ENCODE data around the gene ZNF253.
A peak's percentile ranks its signal among the peaks of the same experiment; 100 is the strongest.
"Not testable (repeated sequence)": the region's sequence is repeated elsewhere in the genome, so short reads cannot be mapped to it uniquely, and the experiment has no call there.

Gene ZNF253

GRCh38 chr19:19865750-19866610 lies at the start of gene ZNF253:
Gene ZNF253, plus strand, starts transcription at chr19:19865882. Its CDS starts 115 bp downstream, at chr19:19865997.
- DNase-seq (ENCODE audit: low spot score) = peak; percentile 95

GRCh38 chr19:19816679-19817078 lies 49.0 kb upstream of the ZNF253 start:
- DNase-seq (ENCODE audit: low spot score) = no peak

GRCh38 chr19:19817357-19817756 lies 48.3 kb upstream of the ZNF253 start:
- peak; percentile 78 for DNase-seq (ENCODE audit: low spot score)

- DNase-seq (ENCODE audit: low spot score) = peak; percentile 5
Measured at GRCh38 chr19:19820774-19821320, 44.8 kb upstream of the ZNF253 start.

- peak; percentile 98 for DNase-seq (ENCODE audit: low spot score)
Measured at GRCh38 chr19:19821366-19821951, 44.2 kb upstream of the ZNF253 start, which contains the start of gene ZNF506. Gene ZNF506, minus strand, starts transcription at chr19:19821750. Its CDS starts 147 bp downstream, at chr19:19821603.

GRCh38 chr19:19821976-19822375 lies 43.7 kb upstream of the ZNF253 start:
- DNase-seq (ENCODE audit: low spot score) = not testable (repeated sequence)

- no peak for DNase-seq (ENCODE audit: low spot score)
Measured at GRCh38 chr19:19823916-19824315, 41.8 kb upstream of the ZNF253 start.

GRCh38 chr19:19826875-19827274 lies 38.8 kb upstream of the ZNF253 start:
- DNase-seq (ENCODE audit: low spot score) = no peak

- DNase-seq (ENCODE audit: low spot score) = no peak
Measured at GRCh38 chr19:19835560-19836038, 30.1 kb upstream of the ZNF253 start.

- DNase-seq (ENCODE audit: low spot score) = no peak
Measured at GRCh38 chr19:19847781-19848180, 17.9 kb upstream of the ZNF253 start.

- DNase-seq (ENCODE audit: low spot score) = no peak
Measured at GRCh38 chr19:19849056-19849455, 16.6 kb upstream of the ZNF253 start.

GRCh38 chr19:19851740-19852139 lies 13.9 kb upstream of the ZNF253 start:
- not testable (repeated sequence) for DNase-seq (ENCODE audit: low spot score)

GRCh38 chr19:19858751-19859150 lies 6.9 kb upstream of the ZNF253 start:
- DNase-seq (ENCODE audit: low spot score) = no peak

- peak; percentile 56 for DNase-seq (ENCODE audit: low spot score)
Measured at GRCh38 chr19:19860756-19861390, 4.8 kb upstream of the ZNF253 start.

- peak; percentile 61 for DNase-seq (ENCODE audit: low spot score)
Measured at GRCh38 chr19:19866611-19867248, 1.0 kb downstream of the ZNF253 start.

GRCh38 chr19:19870086-19870485 lies 4.4 kb downstream of the ZNF253 start:
- not testable (repeated sequence) for DNase-seq (ENCODE audit: low spot score)

GRCh38 chr19:19871932-19872331 lies 6.2 kb downstream of the ZNF253 start:
- DNase-seq (ENCODE audit: low spot score) = no peak

- DNase-seq (ENCODE audit: low spot score) = no peak
Measured at GRCh38 chr19:19873381-19873780, 7.7 kb downstream of the ZNF253 start.

GRCh38 chr19:19877724-19878123 lies 12.0 kb downstream of the ZNF253 start:
- no peak for DNase-seq (ENCODE audit: low spot score)

GRCh38 chr19:19884583-19884982 lies 18.9 kb downstream of the ZNF253 start:
- no peak for DNase-seq (ENCODE audit: low spot score)

GRCh38 chr19:19892055-19892941 lies 26.6 kb downstream of the ZNF253 start:
- DNase-seq (ENCODE audit: low spot score) = not testable (repeated sequence)

Measured in CD4-positive, alpha-beta T cell treated with Interleukin-2 at 100 ng/mL for 4 hours (primary cell).